GM21825 (cell line): Measurements from ENCODE around the gene VIT.

Source experiments
- ATAC-seq: cut with Tn5 transposase; IDR thresholded peaks from one replicate; pipeline ENCODE4 v1.9.1; 2021; ENCODE audit warnings: mild to moderate bottlenecking, moderate library complexity; ENCODE audit not compliant: unreplicated experiment

Gene VIT

GRCh38 chr2:36696533-36696932, at the start of gene VIT:
Gene VIT (plus strand): TSS chr2:36696707. CDS start chr2:36716371, 19,664 bp downstream.
- no peak for ATAC-seq

- ATAC-seq, result peak; percentile 90
Measured at GRCh38 chr2:36650031-36650829, 46.3 kb upstream of the VIT start.

- no peak for ATAC-seq
Measured at GRCh38 chr2:36653155-36653554, 43.4 kb upstream of the VIT start.

- no peak for ATAC-seq
Measured at GRCh38 chr2:36653967-36654694, 42.4 kb upstream of the VIT start.

GRCh38 chr2:36655453-36655852, 41.1 kb upstream of the VIT start:
- no peak for ATAC-seq

GRCh38 chr2:36657703-36658102, 38.8 kb upstream of the VIT start:
- no peak for ATAC-seq

GRCh38 chr2:36658277-36658748, 38.2 kb upstream of the VIT start:
- ATAC-seq, result no peak

- ATAC-seq, result no peak
Measured at GRCh38 chr2:36659218-36659617, 37.3 kb upstream of the VIT start.

GRCh38 chr2:36659872-36660312, 36.6 kb upstream of the VIT start:
- peak; percentile 46 for ATAC-seq

GRCh38 chr2:36662638-36663037, 33.9 kb upstream of the VIT start:
- no peak for ATAC-seq

GRCh38 chr2:36663295-36663694, 33.2 kb upstream of the VIT start:
- ATAC-seq, result no peak

- ATAC-seq, result peak; percentile 85
Measured at GRCh38 chr2:36663851-36664695, 32.4 kb upstream of the VIT start.

GRCh38 chr2:36664696-36665076, 31.8 kb upstream of the VIT start:
- ATAC-seq, result no peak

GRCh38 chr2:36667931-36668330, 28.6 kb upstream of the VIT start:
- ATAC-seq, result no peak

- ATAC-seq, result no peak
Measured at GRCh38 chr2:36670881-36671595, 25.5 kb upstream of the VIT start.

- ATAC-seq, result no peak
Measured at GRCh38 chr2:36671731-36672130, 24.8 kb upstream of the VIT start.

GRCh38 chr2:36672199-36672598, 24.3 kb upstream of the VIT start:
- ATAC-seq, result no peak

GRCh38 chr2:36675579-36676282, 20.8 kb upstream of the VIT start:
- no peak for ATAC-seq

- ATAC-seq, result no peak
Measured at GRCh38 chr2:36676364-36676763, 20.1 kb upstream of the VIT start.

- ATAC-seq, result no peak
Measured at GRCh38 chr2:36677386-36677785, 19.1 kb upstream of the VIT start.
